Fibroblast of villous mesenchyme (primary cell): ENCODE data around the gene RGS6. TPM values are rescaled to one million over a fixed set of nuclear protein-coding genes. Genes with fewer than 3 reads are reported as not detected.

ENCODE experiments used
- DNase-seq: peaks from one replicate; pipeline ENCODE4 v3.0.0-alpha.2; 2010; ENCODE audit warnings: low read depth
- H3K4me3 ChIP-seq: 2 replicates; pipeline ENCODE4 v1.5.1; 2011; ENCODE audit warnings: low read depth, mild to moderate bottlenecking, low read length
- total RNA-seq: library from RNA; depleted of rRNA; stranded (reverse); fragments of >200 nt; gene quantifications from 2 replicates; pipeline ENCODE4 v1.2.3, GENCODE V29; 2012
- TF ChIP-seq, protein P1 (sequence below): IDR thresholded peaks from 2 replicates; pipeline ENCODE4 v1.5.1; 2012; ENCODE audit warnings: low read depth, mild to moderate bottlenecking, low read length; ENCODE audit not compliant: insufficient read depth

The RGS6 gene
- total RNA-seq, 1 donor, result not detected

DNA sequence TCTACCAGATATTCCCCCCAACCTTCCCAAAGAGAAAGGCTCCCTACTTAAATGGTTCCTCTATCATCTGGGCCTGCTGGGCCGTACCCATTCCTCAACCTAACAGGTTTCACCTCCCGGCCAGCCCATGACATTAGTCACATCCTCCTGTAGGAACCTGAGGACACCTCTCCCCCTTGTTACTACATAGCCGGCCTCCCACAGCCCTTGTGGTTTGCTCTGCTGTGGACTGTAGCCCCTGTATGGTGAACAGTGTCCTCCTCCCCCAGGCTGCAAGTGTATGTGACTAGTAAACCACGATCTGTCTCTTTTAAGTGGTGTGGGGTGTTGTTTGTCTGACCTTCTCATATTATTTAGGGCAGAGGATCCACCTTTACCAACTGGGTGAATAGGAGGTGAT lies 371.7 kb downstream of the RGS6 start:
- TF ChIP-seq, protein P1, sequence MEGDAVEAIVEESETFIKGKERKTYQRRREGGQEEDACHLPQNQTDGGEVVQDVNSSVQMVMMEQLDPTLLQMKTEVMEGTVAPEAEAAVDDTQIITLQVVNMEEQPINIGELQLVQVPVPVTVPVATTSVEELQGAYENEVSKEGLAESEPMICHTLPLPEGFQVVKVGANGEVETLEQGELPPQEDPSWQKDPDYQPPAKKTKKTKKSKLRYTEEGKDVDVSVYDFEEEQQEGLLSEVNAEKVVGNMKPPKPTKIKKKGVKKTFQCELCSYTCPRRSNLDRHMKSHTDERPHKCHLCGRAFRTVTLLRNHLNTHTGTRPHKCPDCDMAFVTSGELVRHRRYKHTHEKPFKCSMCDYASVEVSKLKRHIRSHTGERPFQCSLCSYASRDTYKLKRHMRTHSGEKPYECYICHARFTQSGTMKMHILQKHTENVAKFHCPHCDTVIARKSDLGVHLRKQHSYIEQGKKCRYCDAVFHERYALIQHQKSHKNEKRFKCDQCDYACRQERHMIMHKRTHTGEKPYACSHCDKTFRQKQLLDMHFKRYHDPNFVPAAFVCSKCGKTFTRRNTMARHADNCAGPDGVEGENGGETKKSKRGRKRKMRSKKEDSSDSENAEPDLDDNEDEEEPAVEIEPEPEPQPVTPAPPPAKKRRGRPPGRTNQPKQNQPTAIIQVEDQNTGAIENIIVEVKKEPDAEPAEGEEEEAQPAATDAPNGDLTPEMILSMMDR, result no peak
- no peak overlapping the region for H3K4me3 ChIP-seq
- DNase-seq, result no peak

DNA sequence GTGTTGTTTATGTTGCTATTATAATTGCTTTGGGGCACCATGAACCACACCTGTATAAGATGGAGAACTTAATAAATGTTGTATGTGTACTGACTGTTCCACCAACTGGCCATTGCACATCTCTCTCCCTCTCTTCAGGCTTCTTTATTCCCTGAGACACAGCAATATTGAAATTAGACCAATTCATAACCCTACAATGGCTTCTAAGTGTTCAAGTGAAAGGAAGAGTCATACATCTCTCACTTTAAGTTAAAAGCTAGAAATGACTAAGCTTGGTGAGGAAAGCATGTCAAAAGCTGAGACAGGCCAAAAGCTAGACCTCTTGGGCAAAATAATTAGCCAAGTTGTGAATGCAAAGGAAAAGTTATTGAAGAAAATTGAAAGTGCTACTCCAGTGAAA lies 373.3 kb downstream of the RGS6 start:
- no peak for DNase-seq
- TF ChIP-seq, protein P1, result no peak
- H3K4me3 ChIP-seq, result no peak overlapping the region

DNA sequence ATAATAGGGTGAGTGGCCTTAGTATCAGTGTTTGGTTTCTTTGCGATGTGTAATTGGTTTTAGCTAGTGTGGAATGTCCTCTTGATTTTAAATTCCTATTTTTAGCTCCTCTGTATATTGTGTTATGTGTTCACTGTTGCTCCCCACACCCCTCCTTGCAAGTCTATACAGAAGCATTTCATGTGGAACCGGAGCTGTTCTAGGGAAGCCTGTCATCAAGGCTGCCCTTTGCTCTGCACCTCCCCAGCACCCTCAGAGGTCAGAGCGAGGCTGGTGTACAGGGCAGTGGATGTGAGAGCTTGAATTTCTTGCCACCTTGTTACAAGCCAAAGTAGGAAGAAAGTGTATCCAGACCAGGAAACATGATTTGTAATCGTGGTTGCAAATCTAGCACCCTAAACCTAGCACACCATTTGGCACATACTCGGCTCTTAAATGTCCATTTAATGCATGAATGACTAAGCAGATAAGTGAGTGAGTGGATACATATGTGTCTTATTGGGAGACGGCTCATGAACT lies 376.8 kb downstream of the RGS6 start:
- no peak overlapping the region for H3K4me3 ChIP-seq
- DNase-seq, result no peak
- TF ChIP-seq, protein P1, result no peak

DNA sequence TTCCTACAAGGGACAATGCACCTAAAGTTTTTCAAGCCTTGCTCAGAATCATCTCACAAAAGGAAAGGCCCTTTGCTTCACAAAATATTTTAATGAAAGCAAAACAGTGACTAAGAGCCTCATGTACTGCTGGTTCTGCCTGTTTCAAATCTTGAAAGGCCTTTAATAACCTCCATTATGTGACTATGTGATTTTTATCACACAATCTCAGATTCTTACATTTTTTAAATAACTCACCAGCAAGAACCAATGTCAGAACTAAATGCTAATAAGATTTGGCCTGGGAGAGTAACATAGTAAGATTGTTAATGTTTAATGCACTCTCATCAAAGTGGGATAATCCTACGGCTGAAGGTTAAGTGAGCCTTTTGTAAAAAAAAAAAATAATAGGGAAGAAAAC lies 378.9 kb downstream of the RGS6 start:
- DNase-seq, result no peak
- no peak overlapping the region for H3K4me3 ChIP-seq
- TF ChIP-seq, protein P1, result no peak

DNA sequence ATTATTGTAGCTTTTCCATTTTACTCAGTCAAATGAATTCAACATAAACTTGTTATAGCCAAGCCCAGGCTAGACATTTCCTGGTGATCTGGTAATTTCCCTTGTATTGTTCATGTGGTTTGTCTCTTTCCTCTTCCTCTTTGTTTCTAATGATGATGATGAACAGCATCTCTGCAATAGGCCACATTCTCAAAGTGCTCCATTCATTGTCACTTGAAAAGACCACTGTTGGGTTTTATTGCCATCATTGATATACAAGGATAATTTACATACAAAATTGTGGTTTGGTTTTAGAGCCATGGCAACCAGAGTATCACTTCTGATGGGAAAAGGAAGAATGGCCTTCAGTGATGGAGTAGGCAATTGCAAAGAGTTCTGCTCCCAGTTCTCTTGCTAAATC lies 379.3 kb downstream of the RGS6 start:
- H3K4me3 ChIP-seq, result no peak overlapping the region
- TF ChIP-seq, protein P1, result no peak
- DNase-seq, result no peak

DNA sequence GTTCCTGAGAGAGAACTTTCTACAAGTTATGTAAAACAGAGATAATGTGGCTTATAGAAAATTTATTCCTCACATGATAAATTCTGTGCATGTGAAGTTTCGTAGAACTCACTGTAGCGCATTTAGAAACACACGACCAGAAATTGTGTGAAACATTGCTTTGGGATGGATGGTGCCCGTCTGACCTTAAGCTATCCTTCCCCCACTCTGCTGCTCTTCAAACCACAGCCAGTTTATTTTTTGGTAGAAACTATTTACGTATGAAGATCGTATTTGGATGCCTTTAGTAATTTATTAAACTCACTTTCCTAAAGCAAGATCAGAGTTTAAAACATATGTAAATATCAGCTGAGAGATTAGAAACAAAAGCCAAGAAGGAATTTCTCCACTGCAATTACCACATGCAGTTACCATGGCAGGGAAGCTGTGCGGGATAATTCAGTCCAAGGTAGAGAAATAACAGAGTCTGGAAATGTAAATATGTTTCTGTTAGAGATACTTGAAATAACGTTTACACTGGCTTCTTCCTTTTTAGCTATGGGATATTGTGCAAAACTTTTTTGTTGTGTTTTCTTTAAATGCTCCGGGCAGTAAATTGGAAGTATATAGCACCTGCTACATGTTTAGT lies 382.7 kb downstream of the RGS6 start:
- DNase-seq, result no peak
- no peak overlapping the region for H3K4me3 ChIP-seq
- TF ChIP-seq, protein P1, result no peak

DNA sequence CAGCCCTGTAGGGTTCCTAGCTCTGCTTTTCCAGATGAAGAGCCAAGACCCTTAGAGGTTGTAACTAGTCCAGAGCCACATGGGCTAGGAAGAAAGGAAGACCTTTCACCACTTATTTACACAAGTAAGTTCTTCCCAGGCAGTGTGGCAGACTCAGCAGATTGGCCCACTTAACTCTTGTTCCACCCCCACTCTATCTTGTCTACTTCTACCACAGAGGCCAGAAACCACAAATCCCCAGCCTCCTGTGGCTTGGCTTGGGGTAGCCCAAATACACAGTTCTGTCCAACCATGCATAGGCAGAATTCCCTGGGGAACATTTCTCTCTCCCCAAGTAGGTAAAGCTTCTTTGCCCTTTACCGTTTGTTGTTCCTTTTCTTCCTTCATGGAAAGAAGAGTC lies 383.5 kb downstream of the RGS6 start:
- H3K4me3 ChIP-seq, result no peak overlapping the region
- no peak for DNase-seq
- TF ChIP-seq, protein P1, result no peak
